ENCODE data around the gene PREX1. TPM values are rescaled to one million over a fixed set of nuclear protein-coding genes. Genes with fewer than 3 reads are reported as not detected.

PREX1 gene
- total and polyA plus RNA-seq, 2 experiments from 2014 or later = 2.4 to 10.3 TPM

GRCh38 chr20:48636301-48636700 lies 191.5 kb downstream of the PREX1 start (continued):
- TF ChIP-seq REST (IDR thresholded peaks at IDR 0.05; ENCODE audit: unreplicated experiment) (no peak), EZH2phosphoT487 (IDR thresholded peaks at IDR 0.05; ENCODE audit: unreplicated experiment) (no peak), EZH2 (IDR thresholded peaks at IDR 0.05; ENCODE audit: low read depth, unreplicated experiment) (no peak), NANOG (IDR thresholded peaks at IDR 0.05; ENCODE audit: borderline replicate concordance) (no peak)

- DNase-seq (ENCODE audit: low spot score) (peak; percentile 82), ATAC-seq (peak; percentile 93)
- no peak overlapping the region for H3K4me3 ChIP-seq
- H3K4me2 ChIP-seq = no peak overlapping the region
- Mint-ChIP-seq H3K9me3 (no peaks in the 10 kb centered on the region), H3K4me3 (no peak overlapping the region), H3K36me3 (ENCODE audit: low read depth) (peaks cover 5% of the 10 kb centered on the region; the same call in 2 of the 3 replicates), H3K27ac (no peak overlapping the region), H3K4me1 (peaks cover 5% of the 10 kb centered on the region; the same call in 2 of the 3 replicates), H3K27me3 (ENCODE audit: insufficient read depth, low read depth, poor library complexity) (peaks cover 7% of the 10 kb centered on the region)
- no peaks in the 10 kb centered on the region for H3K36me3 ChIP-seq (ENCODE audit: insufficient read depth)
- H2AFZ ChIP-seq = no peak overlapping the region
- H3K9me2 ChIP-seq (ENCODE audit: insufficient read depth) = no peaks in the 10 kb centered on the region
- H4K20me1 ChIP-seq (replicated peaks; ENCODE audit: insufficient read depth) = no peaks in the 10 kb centered on the region
- H3K27me3 ChIP-seq (ENCODE audit: insufficient read depth) = no peaks in the 10 kb centered on the region
- no peaks in the 10 kb centered on the region for H3K79me2 ChIP-seq (replicated peaks; ENCODE audit: insufficient read depth)
- H3K4me1 ChIP-seq (ENCODE audit: insufficient read depth) = no peaks in the 10 kb centered on the region
- H3K27ac ChIP-seq (ENCODE audit: low read depth) = no peak overlapping the region
- TF ChIP-seq CTCF (conservative IDR thresholded peaks at IDR 0.05; ENCODE audit: low read depth in 2 of 2) (peak; percentile 84 to 96), NANOG (IDR thresholded peaks at IDR 0.05; ENCODE audit: borderline replicate concordance) (no peak), CREB1 (CRISPR knock-in tag; IDR thresholded peaks at IDR 0.05; ENCODE audit: low read depth) (0 out of 2 replicates have a peak, but pooled peaks have one; percentile 14)
- no peaks in the 10 kb centered on the region for H3F3A ChIP-seq (replicated peaks; ENCODE audit: low read depth)
Observed at GRCh38 chr20:48635791-48636267, 192.0 kb downstream of the PREX1 start.

GRCh38 chr20:48635361-48635760 lies 192.4 kb downstream of the PREX1 start:
- H3K4me2 ChIP-seq = no peak overlapping the region
- no peaks in the 10 kb centered on the region for H4K20me1 ChIP-seq (replicated peaks; ENCODE audit: insufficient read depth)
- Mint-ChIP-seq H3K4me3 (no peak overlapping the region), H3K27me3 (ENCODE audit: insufficient read depth, low read depth, poor library complexity) (peaks cover 6% of the 10 kb centered on the region), H3K36me3 (ENCODE audit: low read depth) (peaks cover 5% of the 10 kb centered on the region; the same call in 2 of the 3 replicates), H3K4me1 (peaks cover 5% of the 10 kb centered on the region; the same call in 2 of the 3 replicates), H3K9me3 (no peaks in the 10 kb centered on the region), H3K27ac (no peak overlapping the region)
- H3K4me1 ChIP-seq (ENCODE audit: insufficient read depth) = no peaks in the 10 kb centered on the region
- H3K27ac ChIP-seq (ENCODE audit: low read depth) = no peak overlapping the region
- DNase-seq (ENCODE audit: low spot score) = no peak
- H3K9me2 ChIP-seq (ENCODE audit: insufficient read depth) = no peaks in the 10 kb centered on the region
- H3K4me3 ChIP-seq = no peak overlapping the region
- H3K36me3 ChIP-seq (ENCODE audit: insufficient read depth) = no peaks in the 10 kb centered on the region
- H3K27me3 ChIP-seq (ENCODE audit: insufficient read depth) = no peaks in the 10 kb centered on the region
- no peak for ATAC-seq
- no peaks in the 10 kb centered on the region for H3F3A ChIP-seq (replicated peaks; ENCODE audit: low read depth)
- H2AFZ ChIP-seq = no peak overlapping the region
- H3K79me2 ChIP-seq (replicated peaks; ENCODE audit: insufficient read depth) = no peaks in the 10 kb centered on the region
- TF ChIP-seq ZNF114 (CRISPR knock-in tag; IDR thresholded peaks at IDR 0.05) (no peak), ZNF462 (CRISPR knock-in tag; IDR thresholded peaks at IDR 0.05) (no peak), NANOG (IDR thresholded peaks at IDR 0.05; ENCODE audit: borderline replicate concordance) (no peak), EZH2phosphoT487 (IDR thresholded peaks at IDR 0.05; ENCODE audit: unreplicated experiment) (no peak)
